ACC112 (cell line): ENCODE results near the gene TGM2.
A peak's percentile ranks its signal among the peaks of the same experiment; 100 is the strongest.
"Not testable (repeated sequence)": the region's sequence is repeated elsewhere in the genome, so short reads cannot be mapped to it uniquely, and the experiment has no call there.

Experiments used
- H2AFZ ChIP-seq: fragments of 200-600 bp; sonication (generic); one replicate; pipeline ENCODE4 v1.6.0; 2017; ENCODE audit warnings: antibody characterized with exemption, low read length; ENCODE audit not compliant: unreplicated experiment
- H3K27ac ChIP-seq: fragments of 200-600 bp; sonication (generic); 2 replicates; pipeline ENCODE4 v1.5.1; 2014; ENCODE audit warnings: low read depth, mild to moderate bottlenecking, antibody characterized with exemption, low read length, moderate library complexity
- H3K27me3 ChIP-seq: fragments of 200-600 bp; sonication (generic); 2 replicates; pipeline ENCODE4 v1.6.1; 2014; ENCODE audit warnings: mild to moderate bottlenecking, antibody characterized with exemption, low read length, moderate library complexity, mixed read lengths; ENCODE audit not compliant: insufficient read depth
- H3K36me3 ChIP-seq: fragments of 200-600 bp; sonication (generic); 2 replicates; pipeline ENCODE4 v1.6.1; 2016; ENCODE audit warnings: mild to moderate bottlenecking, antibody characterized with exemption, low read length, moderate library complexity, mixed read lengths; ENCODE audit not compliant: insufficient read depth
- H3K4me1 ChIP-seq: fragments of 200-600 bp; sonication (generic); one replicate; pipeline ENCODE4 v1.6.1; 2016; ENCODE audit warnings: low read length, mixed read lengths; ENCODE audit not compliant: insufficient read depth, unreplicated experiment, control insufficient read depth
- H3K4me3 ChIP-seq: fragments of 200-600 bp; sonication (generic); 2 replicates; pipeline ENCODE4 v1.5.1; 2014; ENCODE audit warnings: mild to moderate bottlenecking, low read depth, low read length
- H3K79me2 ChIP-seq: fragments of 200-600 bp; sonication (generic); one replicate; pipeline ENCODE4 v1.6.0; 2016; ENCODE audit warnings: low read length; ENCODE audit not compliant: control insufficient read depth, unreplicated experiment, insufficient read depth

Gene TGM2

GRCh38 chr20:38104285-38104684, 60.8 kb downstream of the TGM2 start:
- no peaks in the 10 kb centered on the region for H3K36me3 ChIP-seq

GRCh38 chr20:38102206-38102605, 62.9 kb downstream of the TGM2 start:
- not testable (repeated sequence) for H3K27me3 ChIP-seq, H3K79me2 ChIP-seq, H3K4me3 ChIP-seq, H3K4me1 ChIP-seq, H3K27ac ChIP-seq, H3K36me3 ChIP-seq, H2AFZ ChIP-seq

More at GRCh38 chr20:38104285-38104684, 60.8 kb downstream of the TGM2 start:
- no peaks in the 10 kb centered on the region for H3K27me3 ChIP-seq
- H2AFZ ChIP-seq, result no peak overlapping the region
- no peaks in the 10 kb centered on the region for H3K79me2 ChIP-seq
- H3K4me1 ChIP-seq, result peaks cover 10% of the 10 kb centered on the region
- H3K27ac ChIP-seq, result no peak overlapping the region
- no peak overlapping the region for H3K4me3 ChIP-seq

- Histone ChIP-seq H3K27me3 (no peaks in the 10 kb centered on the region), H2AFZ (no peak overlapping the region)
Observed at GRCh38 chr20:38098952-38099351, 66.1 kb downstream of the TGM2 start.

DNA sequence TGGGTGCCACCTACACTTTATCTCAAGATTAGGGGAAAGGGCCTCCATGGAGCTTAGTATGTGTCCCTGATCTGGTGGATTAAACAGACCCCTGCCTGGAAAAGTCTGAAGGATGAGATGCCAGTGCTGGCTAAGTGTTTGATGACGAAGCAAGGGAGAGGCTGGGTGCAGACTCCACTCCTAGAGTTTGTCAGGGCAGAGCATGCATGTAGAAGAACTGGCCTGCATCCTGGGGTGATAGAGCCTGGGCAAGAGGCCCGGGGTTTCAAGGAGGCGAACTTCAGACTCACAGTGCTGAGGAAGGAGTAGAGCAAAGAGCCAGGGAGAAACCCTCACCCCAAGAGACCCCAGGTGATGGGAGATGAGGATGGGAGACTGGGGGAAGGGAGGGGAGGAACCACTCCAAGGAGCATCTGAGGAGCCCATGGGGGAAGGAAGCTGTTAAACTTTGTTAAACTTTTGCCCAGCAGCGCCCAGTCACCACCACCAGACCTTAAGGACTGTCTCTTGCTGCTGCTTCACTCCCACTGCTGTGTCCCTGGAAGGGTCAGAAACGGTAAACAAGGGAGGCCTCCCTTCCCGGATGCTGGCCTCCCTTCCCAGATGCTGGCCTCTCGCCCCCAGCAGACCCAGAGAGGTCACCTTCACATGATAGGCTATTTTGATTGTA, 69.9 kb downstream of the TGM2 start:
- Histone ChIP-seq H2AFZ (peak overlapping the region; percentile 16), H3K79me2 (no peaks in the 10 kb centered on the region), H3K4me1 (peaks cover 38% of the 10 kb centered on the region), H3K27ac (peak overlapping the region; percentile 88), H3K36me3 (peaks cover under 1% of the 10 kb centered on the region; the same call in 1 of the 2 replicates), H3K27me3 (no peaks in the 10 kb centered on the region), H3K4me3 (no peak overlapping the region; the same call in 1 of the 2 replicates)

More at GRCh38 chr20:38098952-38099351, 66.1 kb downstream of the TGM2 start:
- Histone ChIP-seq H3K4me3 (no peak overlapping the region), H3K27ac (no peak overlapping the region), H3K36me3 (no peaks in the 10 kb centered on the region), H3K4me1 (peaks cover 25% of the 10 kb centered on the region), H3K79me2 (no peaks in the 10 kb centered on the region)

- Histone ChIP-seq H3K79me2 (no peaks in the 10 kb centered on the region), H3K27me3 (no peaks in the 10 kb centered on the region), H3K4me1 (peaks cover 38% of the 10 kb centered on the region), H3K36me3 (peaks cover 4% of the 10 kb centered on the region; the same call in 1 of the 2 replicates), H3K4me3 (no peak overlapping the region; the same call in 1 of the 2 replicates), H2AFZ (peak overlapping the region; percentile 16), H3K27ac (peak overlapping the region; percentile 88)
Observed at GRCh38 chr20:38094373-38094891, 70.6 kb downstream of the TGM2 start.

GRCh38 chr20:38093641-38094077, 71.4 kb downstream of the TGM2 start:
- Histone ChIP-seq H2AFZ (no peak overlapping the region), H3K4me3 (peak overlapping the region; percentile 23; the same call in 1 of the 2 replicates), H3K4me1 (peaks cover 33% of the 10 kb centered on the region), H3K79me2 (no peaks in the 10 kb centered on the region), H3K27ac (peak overlapping the region; percentile 88), H3K27me3 (no peaks in the 10 kb centered on the region), H3K36me3 (peaks cover 4% of the 10 kb centered on the region; the same call in 1 of the 2 replicates)

DNA sequence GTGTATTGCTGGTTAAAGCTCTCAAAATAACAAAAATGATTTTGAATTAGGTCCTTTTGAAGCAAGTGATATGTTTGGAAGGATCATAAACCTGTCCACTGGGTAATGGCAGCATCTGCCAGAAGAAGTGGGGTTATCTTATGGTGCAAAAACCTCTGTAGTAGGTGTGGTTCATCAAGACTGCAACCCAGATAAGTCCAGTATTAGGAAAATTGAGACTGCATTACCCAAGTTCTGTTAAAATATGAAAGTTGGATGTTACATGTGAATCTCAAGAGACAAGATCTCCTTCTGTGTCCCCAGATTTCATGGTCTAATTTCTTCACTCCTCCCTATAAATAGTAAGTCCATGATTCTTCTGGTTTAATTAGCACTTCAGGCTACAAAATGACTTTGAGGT, 72.2 kb downstream of the TGM2 start:
- H3K36me3 ChIP-seq, result peaks cover 4% of the 10 kb centered on the region; the same call in 1 of the 2 replicates
- no peak overlapping the region for H3K27ac ChIP-seq
- no peak overlapping the region for H2AFZ ChIP-seq
- peaks cover 31% of the 10 kb centered on the region for H3K4me1 ChIP-seq
- H3K79me2 ChIP-seq, result no peaks in the 10 kb centered on the region
- H3K4me3 ChIP-seq, result no peak overlapping the region
- H3K27me3 ChIP-seq, result no peaks in the 10 kb centered on the region

DNA sequence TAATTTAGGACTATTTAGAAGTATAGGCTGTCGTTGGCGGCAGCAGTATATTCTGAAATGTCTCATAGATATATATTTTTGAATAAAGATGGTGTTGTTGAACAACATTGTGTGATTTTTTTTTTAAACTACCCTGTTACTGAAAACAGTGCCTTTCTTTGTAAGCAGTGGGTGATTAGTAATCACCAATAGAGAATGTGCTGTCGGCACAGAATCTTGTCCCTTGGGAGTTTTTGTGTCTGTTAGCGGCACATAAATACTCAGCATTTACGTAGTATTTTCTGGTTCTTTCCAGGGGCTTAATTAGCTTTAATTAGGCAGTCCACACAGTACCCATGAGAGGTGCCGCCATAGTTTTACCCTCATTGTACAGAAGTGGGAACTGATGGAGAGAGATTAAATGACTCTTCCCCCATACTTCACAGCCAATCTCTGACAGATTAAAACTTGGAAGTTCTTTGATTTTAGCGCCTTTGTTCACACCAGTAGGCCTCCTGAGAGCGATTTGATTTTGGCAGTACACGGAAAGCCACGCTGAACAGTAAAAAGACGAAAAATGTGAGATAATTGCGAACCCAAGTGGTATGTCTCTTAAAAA, 72.7 kb downstream of the TGM2 start:
- Histone ChIP-seq H3K36me3 (peaks cover 4% of the 10 kb centered on the region; the same call in 1 of the 2 replicates), H3K27ac (no peak overlapping the region), H3K79me2 (no peaks in the 10 kb centered on the region), H3K4me3 (no peak overlapping the region), H3K27me3 (no peaks in the 10 kb centered on the region), H2AFZ (no peak overlapping the region), H3K4me1 (peaks cover 31% of the 10 kb centered on the region)

DNA sequence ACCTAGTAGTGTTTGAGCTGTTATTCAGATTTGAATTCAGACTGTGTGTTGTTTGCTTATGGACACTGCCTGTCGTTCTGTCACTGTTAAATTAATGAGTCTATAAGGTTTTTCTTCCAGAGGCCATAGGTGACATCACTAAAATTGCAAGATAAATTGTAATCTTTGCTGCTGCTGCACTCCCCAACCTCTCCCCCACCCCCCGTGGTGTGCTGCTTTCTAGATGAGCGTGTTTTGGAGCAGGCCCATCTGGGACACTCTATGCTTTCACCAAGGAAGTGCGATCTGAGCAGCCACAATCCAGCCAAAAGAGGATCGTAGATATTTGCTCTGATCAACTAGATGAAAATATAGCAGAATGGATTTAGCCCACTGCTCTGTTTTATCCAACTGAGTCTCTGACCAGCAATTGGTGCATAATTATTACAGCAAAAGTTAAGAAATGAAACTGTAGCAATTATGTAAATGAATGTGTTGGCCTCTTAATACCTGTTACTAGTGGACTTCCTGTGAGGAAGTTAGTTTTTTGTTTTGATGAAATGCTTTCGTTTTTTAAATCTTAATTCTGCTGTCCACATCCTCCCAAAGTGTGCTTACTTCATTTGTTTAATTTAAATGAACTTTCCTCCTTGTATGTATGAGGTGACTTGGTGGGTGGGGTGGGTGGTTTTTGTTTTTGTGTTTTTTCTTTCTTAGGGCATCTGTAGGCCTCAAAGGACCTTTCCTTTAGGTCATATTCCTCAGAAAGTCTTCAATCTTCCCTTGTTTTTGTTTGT, 73.4 kb downstream of the TGM2 start:
- H3K27me3 ChIP-seq, result no peaks in the 10 kb centered on the region
- H3K4me1 ChIP-seq, result peaks cover 31% of the 10 kb centered on the region
- H3K36me3 ChIP-seq, result peaks cover 5% of the 10 kb centered on the region
- H2AFZ ChIP-seq, result no peak overlapping the region
- no peak overlapping the region for H3K4me3 ChIP-seq
- H3K27ac ChIP-seq, result no peak overlapping the region
- H3K79me2 ChIP-seq, result no peaks in the 10 kb centered on the region

DNA sequence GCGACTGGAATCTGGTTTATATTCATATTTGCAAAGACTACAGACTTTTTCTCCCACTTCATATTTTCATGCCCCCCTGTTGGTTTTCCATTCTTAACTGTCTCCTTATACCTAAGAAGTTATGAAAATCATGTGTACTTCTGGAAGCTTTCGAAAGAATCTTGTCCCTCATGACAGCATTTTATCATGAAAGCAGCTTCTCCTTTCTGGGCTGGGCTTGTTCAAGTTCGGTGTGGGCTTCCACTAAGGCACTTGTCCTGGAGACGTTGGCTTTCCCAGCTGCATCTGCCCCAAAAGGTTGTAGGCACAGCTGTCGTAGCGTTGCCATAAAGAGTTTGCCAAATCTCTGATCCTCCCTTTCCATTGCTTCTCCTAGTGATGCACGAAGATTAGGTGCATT, 75.0 kb downstream of the TGM2 start:
- Histone ChIP-seq H3K36me3 (peaks cover 10% of the 10 kb centered on the region), H3K27me3 (no peaks in the 10 kb centered on the region), H3K79me2 (no peaks in the 10 kb centered on the region), H3K27ac (no peak overlapping the region), H3K4me3 (no peak overlapping the region), H3K4me1 (peaks cover 24% of the 10 kb centered on the region), H2AFZ (no peak overlapping the region)
